Keratinocyte (primary cell): ENCODE data around the gene PARP1. TPM values are rescaled to one million over a fixed set of nuclear protein-coding genes. Genes with fewer than 3 reads are reported as not detected.

ENCODE experiments used
- DNase-seq: peaks from one replicate; pipeline ENCODE4 v3.0.0-alpha.2; 2011; ENCODE audit warnings: low read depth, missing footprints, low spot score
- FAIRE-seq: peaks from 2 replicates; lab custom pipeline; 2011; peaks lifted over from hg19 to GRCh38; lab: Jason Lieb, UNC
- H2AFZ ChIP-seq: 2 replicates; pipeline ENCODE4 v1.6.0; 2012; ENCODE audit warnings: low read length, control low read depth, inconsistent platforms; ENCODE audit not compliant: control insufficient read depth
- H3K27ac ChIP-seq: 2 replicates; pipeline ENCODE4 v1.5.1; 2011; ENCODE audit warnings: low read length; ENCODE audit not compliant: control insufficient read depth, insufficient read depth
- H3K27me3 ChIP-seq: 3 replicates; pipeline ENCODE4 v1.6.0; 2011; ENCODE audit warnings: low read length; ENCODE audit not compliant: control insufficient read depth, insufficient read depth; ENCODE audit errors: extremely low read depth
- H3K36me3 ChIP-seq, 2 experiments: 2 replicates in 1 of 2; 3 replicates in 1 of 2; pipeline ENCODE4 v1.5.1; 2011; ENCODE audit warnings: low read length in 2 of 2, mild to moderate bottlenecking in 1 of 2; ENCODE audit not compliant: control insufficient read depth in 2 of 2, insufficient read depth in 2 of 2; ENCODE audit errors: extremely low read depth in 1 of 2
- H3K4me1 ChIP-seq: 3 replicates; pipeline ENCODE4 v1.5.1; 2011; ENCODE audit warnings: low read length; ENCODE audit not compliant: control insufficient read depth, insufficient read depth; ENCODE audit errors: extremely low read depth
- H3K4me2 ChIP-seq: 3 replicates; pipeline ENCODE4 v1.6.0; 2011; ENCODE audit warnings: low read depth, low read length; ENCODE audit not compliant: control insufficient read depth, insufficient read depth; ENCODE audit errors: extremely low read depth
- H3K4me3 ChIP-seq, 3 experiments: fragments of 200-600 bp in 1 of 3; sonication (generic) in 1 of 3; 2 replicates in 2 of 3; 3 replicates in 1 of 3; pipeline ENCODE4 v1.5.1; 2011 to 2016; ENCODE audit warnings: low read length in 3 of 3, mild to moderate bottlenecking in 3 of 3, control low read depth in 2 of 3, inconsistent platforms in 1 of 3, low read depth in 1 of 3, mixed read lengths in 1 of 3, mixed run types in 1 of 3, moderate library complexity in 1 of 3; ENCODE audit not compliant: control insufficient read depth in 2 of 3, insufficient read depth in 2 of 3; ENCODE audit errors: extremely low read depth in 1 of 3
- H3K79me2 ChIP-seq: 2 replicates; pipeline ENCODE4 v1.6.0; 2012; ENCODE audit warnings: low read length; ENCODE audit not compliant: control insufficient read depth, insufficient read depth
- H3K9ac ChIP-seq: 3 replicates; pipeline ENCODE4 v1.6.0; 2011; ENCODE audit warnings: low read length; ENCODE audit not compliant: control insufficient read depth, insufficient read depth; ENCODE audit errors: extremely low read depth
- H3K9me1 ChIP-seq: 3 replicates; pipeline ENCODE4 v1.6.0; 2011; ENCODE audit warnings: low read length; ENCODE audit not compliant: control insufficient read depth, insufficient read depth; ENCODE audit errors: extremely low read depth
- H3K9me3 ChIP-seq: 2 replicates; pipeline ENCODE4 v1.5.1; 2012; ENCODE audit warnings: low read depth, low read length; ENCODE audit not compliant: control insufficient read depth
- H4K20me1 ChIP-seq: 3 replicates; pipeline ENCODE4 v1.6.0; 2011; ENCODE audit warnings: low read length; ENCODE audit not compliant: control insufficient read depth, insufficient read depth; ENCODE audit errors: extremely low read depth
- EZH2 ChIP-seq: IDR thresholded peaks from one replicate; pipeline ENCODE4 v1.6.1; 2012; ENCODE audit warnings: inconsistent platforms, mild to moderate bottlenecking, low read length, moderate library complexity
- dilution Hi-C: fragments of 300-500 bp; cut with MboI; formaldehyde crosslinking; loops from one replicate; pipeline ENCODE4 v1.7.0; 2020; ENCODE audit warnings: low sequenced_read_pairs; ENCODE audit not compliant: extremely low pct_ligation_motif_present
- polyA plus RNA-seq, 5 experiments: library from polyadenylated mRNA; depleted of rRNA in 3 of 5; stranded (reverse) in 3 of 5; stranded (forward) in 1 of 5; unstranded in 1 of 5; fragments of >200 nt; gene quantifications; 1 replicate in 1 of 5; 2 replicates in 3 of 5; 3 replicates in 1 of 5; pipeline versions ENCODE4 v1.2.1 to v1.2.3, GENCODE V29; 2011 to 2012; ENCODE audit warnings: missing spikeins in 2 of 5, low read depth in 1 of 5, low replicate concordance in 1 of 5
- TF ChIP-seq, protein P1 (sequence below), 3 experiments: IDR thresholded peaks in 1 of 3; conservative IDR thresholded peaks in 1 of 3; optimal IDR thresholded peaks in 1 of 3; 2 replicates in 2 of 3; 3 replicates in 1 of 3; pipeline versions ENCODE3 to v1.5.1; 2011; ENCODE audit warnings: low read length in 3 of 3, mild to moderate bottlenecking in 3 of 3, moderate library complexity in 2 of 3, control low read depth in 1 of 3, inconsistent platforms in 1 of 3; ENCODE audit not compliant: insufficient read depth in 2 of 3; ENCODE audit errors: extremely low read depth in 1 of 3

Gene PARP1
- polyA plus RNA-seq, 1 donor (not counting 4 experiments of a cell fraction or from before 2014, with no cell fraction given) = 62.9 TPM

DNA sequence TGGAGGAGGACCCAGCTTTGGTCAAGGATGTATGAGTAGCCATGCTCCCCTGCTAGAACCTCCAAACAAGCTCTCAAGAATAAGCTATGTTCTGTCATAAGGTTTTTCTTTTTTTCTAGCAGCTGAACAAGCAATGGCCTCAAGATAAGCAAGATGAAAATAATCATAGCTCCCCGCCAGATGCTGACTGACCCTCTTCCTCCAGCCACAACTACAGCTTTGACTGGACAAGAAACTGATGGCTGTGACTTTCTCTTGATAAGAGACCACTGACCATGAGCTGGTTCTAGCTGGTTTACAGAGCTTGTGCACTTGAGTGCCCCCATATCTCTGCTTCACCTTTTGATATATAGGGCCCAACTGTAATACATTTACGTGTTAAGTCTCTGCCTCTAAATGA, 38.2 kb upstream of the PARP1 start:
- TF ChIP-seq, protein P1, sequence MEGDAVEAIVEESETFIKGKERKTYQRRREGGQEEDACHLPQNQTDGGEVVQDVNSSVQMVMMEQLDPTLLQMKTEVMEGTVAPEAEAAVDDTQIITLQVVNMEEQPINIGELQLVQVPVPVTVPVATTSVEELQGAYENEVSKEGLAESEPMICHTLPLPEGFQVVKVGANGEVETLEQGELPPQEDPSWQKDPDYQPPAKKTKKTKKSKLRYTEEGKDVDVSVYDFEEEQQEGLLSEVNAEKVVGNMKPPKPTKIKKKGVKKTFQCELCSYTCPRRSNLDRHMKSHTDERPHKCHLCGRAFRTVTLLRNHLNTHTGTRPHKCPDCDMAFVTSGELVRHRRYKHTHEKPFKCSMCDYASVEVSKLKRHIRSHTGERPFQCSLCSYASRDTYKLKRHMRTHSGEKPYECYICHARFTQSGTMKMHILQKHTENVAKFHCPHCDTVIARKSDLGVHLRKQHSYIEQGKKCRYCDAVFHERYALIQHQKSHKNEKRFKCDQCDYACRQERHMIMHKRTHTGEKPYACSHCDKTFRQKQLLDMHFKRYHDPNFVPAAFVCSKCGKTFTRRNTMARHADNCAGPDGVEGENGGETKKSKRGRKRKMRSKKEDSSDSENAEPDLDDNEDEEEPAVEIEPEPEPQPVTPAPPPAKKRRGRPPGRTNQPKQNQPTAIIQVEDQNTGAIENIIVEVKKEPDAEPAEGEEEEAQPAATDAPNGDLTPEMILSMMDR (optimal IDR thresholded peaks at IDR 0.05 in 1 of 3, IDR thresholded peaks at IDR 0.05 in 1 of 3, conservative IDR thresholded peaks at IDR 0.05 in 1 of 3; ENCODE audit: extremely low read depth in 1 of 3, insufficient read depth in 2 of 3, low read length in 3 of 3) = no peak
- TF ChIP-seq EZH2 = no peak
- Histone ChIP-seq H3K9me1 (no peaks in the 10 kb centered on the region), H3K4me2 (no peak overlapping the region), H3K36me3 (no peaks in the 10 kb centered on the region), H2AFZ (no peak overlapping the region), H3K9ac (no peak overlapping the region), H3K9me3 (no peaks in the 10 kb centered on the region), H3K27ac (no peak overlapping the region), H3K27me3 (no peaks in the 10 kb centered on the region), H3K4me1 (peaks cover 6% of the 10 kb centered on the region), H3K4me3 (no peak overlapping the region), H4K20me1 (no peaks in the 10 kb centered on the region), H3K79me2 (no peaks in the 10 kb centered on the region)
- dilution Hi-C loops = no loop called here
- no peak for FAIRE-seq
- DNase-seq = no peak

- H3K4me2 ChIP-seq = no peak overlapping the region
- no peak overlapping the region for H3K9ac ChIP-seq
- no peak for TF ChIP-seq EZH2
- TF ChIP-seq, protein P1 (optimal IDR thresholded peaks at IDR 0.05 in 1 of 3, IDR thresholded peaks at IDR 0.05 in 1 of 3, conservative IDR thresholded peaks at IDR 0.05 in 1 of 3; ENCODE audit: extremely low read depth in 1 of 3, insufficient read depth in 2 of 3, low read length in 3 of 3) = no peak
- H2AFZ ChIP-seq = no peak overlapping the region
- peaks cover 6% of the 10 kb centered on the region for H3K4me1 ChIP-seq
- H3K79me2 ChIP-seq = no peaks in the 10 kb centered on the region
- dilution Hi-C loops = no loop called here
- no peak overlapping the region for H3K4me3 ChIP-seq
- no peaks in the 10 kb centered on the region for H3K27me3 ChIP-seq
- no peak overlapping the region for H3K27ac ChIP-seq
- H3K9me1 ChIP-seq = no peaks in the 10 kb centered on the region
- no peak for FAIRE-seq
- DNase-seq = no peak
- H3K9me3 ChIP-seq = no peaks in the 10 kb centered on the region
- H3K36me3 ChIP-seq = no peaks in the 10 kb centered on the region
- no peaks in the 10 kb centered on the region for H4K20me1 ChIP-seq
These were observed 37.0 kb upstream of the PARP1 start for GRCh38 chr1:226444901-226445300.
